ENCODE data around the gene NPAS3.

DNA sequence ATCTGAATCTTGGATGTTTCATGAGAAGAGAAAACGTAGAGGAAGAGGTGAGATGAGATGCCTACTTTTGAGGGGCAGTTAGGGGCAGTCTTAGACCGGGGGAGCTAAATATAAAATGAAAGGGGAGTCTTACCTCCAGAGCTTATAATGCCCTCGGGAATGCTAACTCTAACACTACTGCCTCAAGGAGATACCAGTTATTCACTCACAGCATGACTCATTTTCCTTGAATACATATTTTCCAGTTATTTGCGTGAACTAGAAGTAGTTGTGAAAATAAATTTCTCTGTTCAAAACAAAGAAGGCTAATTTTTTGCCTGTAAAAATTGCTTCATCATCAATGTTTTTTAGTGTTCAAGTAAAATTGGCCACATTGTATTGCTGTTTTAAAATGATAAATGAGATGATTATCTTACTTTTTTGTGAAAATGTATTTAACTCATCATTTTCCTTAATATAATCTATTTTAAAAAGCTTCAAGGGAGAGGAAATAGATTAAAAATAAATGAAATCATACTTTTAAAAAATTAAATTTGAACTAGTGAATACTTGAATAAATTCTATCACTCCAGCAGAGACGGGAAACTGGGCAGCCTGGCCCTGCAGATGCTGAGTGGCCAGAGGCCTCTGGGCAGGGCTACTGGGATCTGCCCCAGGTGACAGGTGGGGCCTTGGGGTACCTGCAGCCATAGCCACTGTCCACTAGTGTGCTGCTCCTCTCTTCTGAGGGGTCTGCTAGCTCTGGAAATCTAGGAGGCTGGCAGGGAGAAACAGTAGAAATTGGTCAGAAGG lies 672.9 kb downstream of the NPAS3 start:
- TF ChIP-seq, protein P1, sequence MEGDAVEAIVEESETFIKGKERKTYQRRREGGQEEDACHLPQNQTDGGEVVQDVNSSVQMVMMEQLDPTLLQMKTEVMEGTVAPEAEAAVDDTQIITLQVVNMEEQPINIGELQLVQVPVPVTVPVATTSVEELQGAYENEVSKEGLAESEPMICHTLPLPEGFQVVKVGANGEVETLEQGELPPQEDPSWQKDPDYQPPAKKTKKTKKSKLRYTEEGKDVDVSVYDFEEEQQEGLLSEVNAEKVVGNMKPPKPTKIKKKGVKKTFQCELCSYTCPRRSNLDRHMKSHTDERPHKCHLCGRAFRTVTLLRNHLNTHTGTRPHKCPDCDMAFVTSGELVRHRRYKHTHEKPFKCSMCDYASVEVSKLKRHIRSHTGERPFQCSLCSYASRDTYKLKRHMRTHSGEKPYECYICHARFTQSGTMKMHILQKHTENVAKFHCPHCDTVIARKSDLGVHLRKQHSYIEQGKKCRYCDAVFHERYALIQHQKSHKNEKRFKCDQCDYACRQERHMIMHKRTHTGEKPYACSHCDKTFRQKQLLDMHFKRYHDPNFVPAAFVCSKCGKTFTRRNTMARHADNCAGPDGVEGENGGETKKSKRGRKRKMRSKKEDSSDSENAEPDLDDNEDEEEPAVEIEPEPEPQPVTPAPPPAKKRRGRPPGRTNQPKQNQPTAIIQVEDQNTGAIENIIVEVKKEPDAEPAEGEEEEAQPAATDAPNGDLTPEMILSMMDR (IDR thresholded peaks at IDR 0.05): no peak
- TF ChIP-seq ZFX (IDR thresholded peaks at IDR 0.05; ENCODE audit: borderline replicate concordance): no peak

All from 22Rv1 (cell line).